GM18502 (cell line): ENCODE results near the gene C2orf92.

Experiments used
- ATAC-seq: cut with Tn5 transposase; IDR thresholded peaks from one replicate; pipeline ENCODE4 v1.9.1; 2021; ENCODE audit warnings: mild to moderate bottlenecking; ENCODE audit not compliant: unreplicated experiment, poor library complexity

The C2orf92 gene

GRCh38 chr2:97724946-97725688 is 55.6 kb downstream of the C2orf92 start:
- ATAC-seq: no peak

- ATAC-seq: no peak
These were observed 57.0 kb downstream of the C2orf92 start for GRCh38 chr2:97726261-97727064.

- no peak for ATAC-seq
These were observed 57.8 kb downstream of the C2orf92 start for GRCh38 chr2:97727296-97727695.

- no peak for ATAC-seq
These were observed 58.7 kb downstream of the C2orf92 start for GRCh38 chr2:97728091-97728731.

GRCh38 chr2:97730245-97730644 is 60.7 kb downstream of the C2orf92 start:
- no peak for ATAC-seq

GRCh38 chr2:97731274-97732020 is 61.9 kb downstream of the C2orf92 start:
- no peak for ATAC-seq

- ATAC-seq: no peak
These were observed 63.2 kb downstream of the C2orf92 start for GRCh38 chr2:97732436-97733340.

GRCh38 chr2:97733341-97734035 is 64.0 kb downstream of the C2orf92 start:
- ATAC-seq: no peak

GRCh38 chr2:97734061-97735051 is 64.8 kb downstream of the C2orf92 start:
- ATAC-seq: no peak

GRCh38 chr2:97735161-97735561 is 65.6 kb downstream of the C2orf92 start:
- no peak for ATAC-seq

GRCh38 chr2:97736185-97736584 is 66.7 kb downstream of the C2orf92 start:
- ATAC-seq: no peak

- ATAC-seq: no peak
These were observed 67.3 kb downstream of the C2orf92 start for GRCh38 chr2:97736608-97737330.

GRCh38 chr2:97737421-97738178 is 68.1 kb downstream of the C2orf92 start:
- ATAC-seq: no peak

GRCh38 chr2:97738179-97739019 is 68.9 kb downstream of the C2orf92 start:
- ATAC-seq: no peak
